ENCODE results near the gene MPZL2. TPM values are rescaled to one million over a fixed set of nuclear protein-coding genes. Genes with fewer than 3 reads are reported as not detected.

The MPZL2 gene
- total RNA-seq, 4 donors from 2014 or later: 1.2 to 7.9 (median 3.4) TPM

DNA sequence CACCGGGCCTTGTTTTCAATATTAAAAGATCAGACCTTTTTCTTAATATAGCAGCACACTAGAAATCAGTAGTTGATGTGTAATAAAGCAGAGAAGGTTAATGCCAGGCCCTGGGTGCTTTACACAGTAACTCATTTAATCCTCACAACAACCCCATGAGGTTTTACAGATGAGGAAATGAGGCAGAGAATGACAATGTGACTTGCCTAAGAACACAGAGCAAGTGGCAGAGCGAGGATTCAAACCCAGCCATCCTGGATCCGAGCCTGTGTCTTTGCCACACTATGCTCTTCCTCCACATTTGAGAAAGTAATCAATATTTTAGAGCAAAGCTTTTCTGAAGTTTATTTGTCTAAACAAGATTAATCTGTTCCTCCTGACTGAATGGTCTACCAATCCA lies 46.5 kb downstream of the MPZL2 start:
- Histone ChIP-seq H3K4me1 (no peaks in the 10 kb centered on the region), H3K4me3 (no peak overlapping the region), H3K9me3 (no peaks in the 10 kb centered on the region), H3K36me3 (no peaks in the 10 kb centered on the region), H3K27ac (no peak overlapping the region), H3K27me3 (peaks cover 0 to 9% (median 3%) of the 10 kb centered on the region in 3 donors)
- DNase-seq (no peak), ATAC-seq (no peak)
- in situ Hi-C loops (cut with MboI; ENCODE audit: low sequenced_read_pairs in 4 of 4) (no loop called here), intact Hi-C loops (cut with DNase I; ENCODE audit: low total_unique reads) (no loop called here)
- TF ChIP-seq, protein P1, sequence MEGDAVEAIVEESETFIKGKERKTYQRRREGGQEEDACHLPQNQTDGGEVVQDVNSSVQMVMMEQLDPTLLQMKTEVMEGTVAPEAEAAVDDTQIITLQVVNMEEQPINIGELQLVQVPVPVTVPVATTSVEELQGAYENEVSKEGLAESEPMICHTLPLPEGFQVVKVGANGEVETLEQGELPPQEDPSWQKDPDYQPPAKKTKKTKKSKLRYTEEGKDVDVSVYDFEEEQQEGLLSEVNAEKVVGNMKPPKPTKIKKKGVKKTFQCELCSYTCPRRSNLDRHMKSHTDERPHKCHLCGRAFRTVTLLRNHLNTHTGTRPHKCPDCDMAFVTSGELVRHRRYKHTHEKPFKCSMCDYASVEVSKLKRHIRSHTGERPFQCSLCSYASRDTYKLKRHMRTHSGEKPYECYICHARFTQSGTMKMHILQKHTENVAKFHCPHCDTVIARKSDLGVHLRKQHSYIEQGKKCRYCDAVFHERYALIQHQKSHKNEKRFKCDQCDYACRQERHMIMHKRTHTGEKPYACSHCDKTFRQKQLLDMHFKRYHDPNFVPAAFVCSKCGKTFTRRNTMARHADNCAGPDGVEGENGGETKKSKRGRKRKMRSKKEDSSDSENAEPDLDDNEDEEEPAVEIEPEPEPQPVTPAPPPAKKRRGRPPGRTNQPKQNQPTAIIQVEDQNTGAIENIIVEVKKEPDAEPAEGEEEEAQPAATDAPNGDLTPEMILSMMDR (IDR thresholded peaks at IDR 0.05 in 4 of 5, conservative IDR thresholded peaks at IDR 0.05 in 1 of 5): no peak
- no peak for TF ChIP-seq POLR2A (IDR thresholded peaks at IDR 0.05)

- Histone ChIP-seq H3K27me3 (peaks cover 0 to 6% (median 5%) of the 10 kb centered on the region in 3 donors), H3K4me3 (no peak overlapping the region), H3K36me3 (no peaks in the 10 kb centered on the region), H3K4me1 (no peaks in the 10 kb centered on the region), H3K27ac (no peak overlapping the region), H3K9me3 (no peaks in the 10 kb centered on the region)
- ATAC-seq: no peak
- in situ Hi-C loops (cut with MboI; ENCODE audit: low sequenced_read_pairs in 4 of 4): no loop called here
- DNase-seq: no peak
- intact Hi-C loops (cut with DNase I; ENCODE audit: low total_unique reads): no loop called here
- TF ChIP-seq, protein P1 (IDR thresholded peaks at IDR 0.05 in 4 of 5, conservative IDR thresholded peaks at IDR 0.05 in 1 of 5): no peak
- no peak for TF ChIP-seq POLR2A (IDR thresholded peaks at IDR 0.05)
These were observed 47.2 kb downstream of the MPZL2 start for GRCh38 chr11:118216621-118217481.

DNA sequence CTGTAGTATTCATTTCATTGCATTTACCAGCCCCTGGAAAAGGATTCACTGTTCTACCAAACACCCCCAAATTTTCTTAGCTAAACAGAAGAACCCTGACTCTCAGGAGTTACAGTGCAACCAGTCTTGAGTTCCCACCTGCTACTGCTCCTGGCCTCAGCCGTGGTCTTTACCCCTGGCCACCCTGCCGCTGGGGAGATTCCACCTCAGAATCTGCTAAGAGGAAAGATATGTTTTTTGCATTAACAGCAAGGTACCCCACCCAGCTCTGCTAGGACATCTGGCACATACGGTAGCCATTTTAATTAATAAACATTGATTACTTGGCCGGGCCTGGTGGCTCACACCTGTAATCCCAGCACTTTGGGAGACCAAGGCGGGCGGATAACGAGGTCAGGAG lies 48.3 kb downstream of the MPZL2 start:
- TF ChIP-seq POLR2A (IDR thresholded peaks at IDR 0.05): no peak
- TF ChIP-seq, protein P1 (IDR thresholded peaks at IDR 0.05 in 4 of 5, conservative IDR thresholded peaks at IDR 0.05 in 1 of 5): no peak
- in situ Hi-C loops (cut with MboI; ENCODE audit: low sequenced_read_pairs in 4 of 4): no loop called here
- no peak overlapping the region for H3K27ac ChIP-seq
- H3K9me3 ChIP-seq: no peaks in the 10 kb centered on the region
- DNase-seq (no peak), ATAC-seq (no peak)
- no peaks in the 10 kb centered on the region for H3K4me1 ChIP-seq
- H3K27me3 ChIP-seq: peaks cover 0 to 6% (median 3%) of the 10 kb centered on the region in 3 donors
- intact Hi-C loops (cut with DNase I; ENCODE audit: low total_unique reads): no loop called here
- H3K4me3 ChIP-seq: no peak overlapping the region
- no peaks in the 10 kb centered on the region for H3K36me3 ChIP-seq

GRCh38 chr11:118215262-118215661 lies 48.8 kb downstream of the MPZL2 start:
- Histone ChIP-seq H3K4me1 (no peaks in the 10 kb centered on the region), H3K27me3 (peaks cover 0 to 9% (median 3%) of the 10 kb centered on the region in 3 donors)

More at GRCh38 chr11:118215262-118215661, 48.8 kb downstream of the MPZL2 start:
- DNase-seq: no peak
- intact Hi-C loops (cut with DNase I; ENCODE audit: low total_unique reads): no loop called here
- Histone ChIP-seq H3K9me3 (no peaks in the 10 kb centered on the region), H3K27ac (no peak overlapping the region), H3K4me3 (no peak overlapping the region), H3K36me3 (no peaks in the 10 kb centered on the region)
- TF ChIP-seq, protein P1 (IDR thresholded peaks at IDR 0.05 in 4 of 5, conservative IDR thresholded peaks at IDR 0.05 in 1 of 5): no peak
- no peak for TF ChIP-seq POLR2A (IDR thresholded peaks at IDR 0.05)
- ATAC-seq: no peak
- in situ Hi-C loops (cut with MboI; ENCODE audit: low sequenced_read_pairs in 4 of 4): no loop called here

All from gastrocnemius medialis (tissue), 4 donors.